Upper lobe of left lung (tissue), 4 donors: ENCODE measurements around the gene NLRC4.

Source experiments
- POLR2A ChIP-seq, 4 donors: fragments of 450-650 bp; IDR thresholded peaks; one replicate each; pipeline ENCODE4 v1.5.1; 2016 to 2017; ENCODE audit warnings: antibody characterized with exemption in 4 of 4, mild to moderate bottlenecking in 2 of 4
- TF ChIP-seq, protein P1 (sequence below), 6 experiments: fragments of 450-650 bp in 4 of 6; fragments of 200-600 bp in 2 of 6; sonication (generic) in 2 of 6; IDR thresholded peaks; one replicate each; pipeline ENCODE4 v1.5.1; 2016 to 2019; ENCODE audit warnings: antibody characterized with exemption in 6 of 6

DNA sequence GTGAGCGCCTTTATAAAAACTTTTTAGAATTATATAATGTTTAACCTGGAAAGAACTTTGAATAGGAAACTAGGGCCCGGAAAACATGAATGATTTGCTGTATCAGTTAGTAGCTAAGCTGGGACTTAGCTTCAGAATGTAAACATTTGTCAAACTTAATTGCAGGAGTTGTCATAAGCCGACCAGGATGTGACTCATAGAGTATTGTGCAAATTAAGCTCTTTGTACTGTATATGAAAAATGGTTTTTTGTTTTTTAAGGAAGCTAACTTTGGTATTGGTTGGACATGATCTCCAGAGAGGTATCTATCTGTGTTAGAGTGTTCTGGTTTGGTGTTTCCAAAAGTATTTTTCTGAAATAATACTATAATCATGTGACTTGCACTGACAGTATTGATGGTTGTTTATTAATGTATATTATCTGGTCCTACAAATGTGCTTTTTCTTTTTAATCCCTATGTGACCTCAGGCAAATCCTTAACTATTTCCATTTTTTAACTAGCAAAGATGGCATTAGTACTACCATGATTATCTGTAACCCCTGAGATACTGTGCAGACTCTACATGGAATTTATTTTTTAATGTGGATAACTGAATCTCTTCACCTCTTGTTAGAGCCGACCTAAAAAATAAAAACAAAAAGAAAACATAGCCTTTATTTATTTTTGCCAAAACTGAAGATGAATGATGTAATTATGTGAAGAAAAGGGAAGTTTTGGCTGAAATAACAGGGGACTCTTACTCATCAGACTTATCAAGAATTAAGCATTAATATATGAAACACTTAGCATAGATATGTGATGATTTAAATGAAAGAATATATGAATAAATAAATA lies 24.7 kb upstream of the NLRC4 start:
- no peak for TF ChIP-seq POLR2A (IDR thresholded peaks at IDR 0.05)
- TF ChIP-seq, protein P1, sequence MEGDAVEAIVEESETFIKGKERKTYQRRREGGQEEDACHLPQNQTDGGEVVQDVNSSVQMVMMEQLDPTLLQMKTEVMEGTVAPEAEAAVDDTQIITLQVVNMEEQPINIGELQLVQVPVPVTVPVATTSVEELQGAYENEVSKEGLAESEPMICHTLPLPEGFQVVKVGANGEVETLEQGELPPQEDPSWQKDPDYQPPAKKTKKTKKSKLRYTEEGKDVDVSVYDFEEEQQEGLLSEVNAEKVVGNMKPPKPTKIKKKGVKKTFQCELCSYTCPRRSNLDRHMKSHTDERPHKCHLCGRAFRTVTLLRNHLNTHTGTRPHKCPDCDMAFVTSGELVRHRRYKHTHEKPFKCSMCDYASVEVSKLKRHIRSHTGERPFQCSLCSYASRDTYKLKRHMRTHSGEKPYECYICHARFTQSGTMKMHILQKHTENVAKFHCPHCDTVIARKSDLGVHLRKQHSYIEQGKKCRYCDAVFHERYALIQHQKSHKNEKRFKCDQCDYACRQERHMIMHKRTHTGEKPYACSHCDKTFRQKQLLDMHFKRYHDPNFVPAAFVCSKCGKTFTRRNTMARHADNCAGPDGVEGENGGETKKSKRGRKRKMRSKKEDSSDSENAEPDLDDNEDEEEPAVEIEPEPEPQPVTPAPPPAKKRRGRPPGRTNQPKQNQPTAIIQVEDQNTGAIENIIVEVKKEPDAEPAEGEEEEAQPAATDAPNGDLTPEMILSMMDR (IDR thresholded peaks at IDR 0.05): no peak
